GM23248 (cell line): ENCODE measurements around the gene SYCP1. TPM values are rescaled to one million over a fixed set of nuclear protein-coding genes. Genes with fewer than 3 reads are reported as not detected.

Source experiments
- DNase-seq: peaks from one replicate; pipeline ENCODE4 v3.0.0-alpha.2; 2015
- H2AFZ ChIP-seq: fragments of 200-600 bp; sonication (generic); 2 replicates; pipeline ENCODE4 v1.6.1; 2016; ENCODE audit warnings: antibody characterized with exemption
- H3F3A ChIP-seq: fragments of 200-600 bp; sonication (generic); 2 replicates; pipeline ENCODE4 v1.6.1; 2016; ENCODE audit warnings: mild to moderate bottlenecking, antibody characterized with exemption, mixed run types; ENCODE audit not compliant: insufficient read depth
- H3K27ac ChIP-seq: fragments of 200-600 bp; sonication (generic); 2 replicates; pipeline ENCODE4 v1.5.1; 2016; ENCODE audit warnings: mild to moderate bottlenecking
- H3K27me3 ChIP-seq: fragments of 200-600 bp; sonication (generic); replicated peaks from 2 replicates; pipeline ENCODE4 v1.6.1; 2016; ENCODE audit warnings: mild to moderate bottlenecking; ENCODE audit not compliant: insufficient read depth
- H3K36me3 ChIP-seq: fragments of 200-600 bp; sonication (generic); 2 replicates; pipeline ENCODE4 v1.6.1; 2016; ENCODE audit warnings: low read depth, mild to moderate bottlenecking
- H3K4me1 ChIP-seq: fragments of 200-600 bp; sonication (generic); 2 replicates; pipeline ENCODE4 v1.6.1; 2016; ENCODE audit warnings: mild to moderate bottlenecking; ENCODE audit not compliant: insufficient read depth
- H3K4me2 ChIP-seq: fragments of 200-600 bp; sonication (generic); one replicate; pipeline ENCODE4 v1.6.1; 2016; ENCODE audit warnings: mild to moderate bottlenecking; ENCODE audit not compliant: unreplicated experiment
- H3K4me3 ChIP-seq: fragments of 200-600 bp; sonication (generic); 2 replicates; pipeline ENCODE4 v1.5.1; 2016; ENCODE audit warnings: mild to moderate bottlenecking
- H3K79me2 ChIP-seq: fragments of 200-600 bp; sonication (generic); 2 replicates; pipeline ENCODE4 v1.6.1; 2016; ENCODE audit warnings: mild to moderate bottlenecking; ENCODE audit not compliant: insufficient read depth
- H3K9ac ChIP-seq: fragments of 200-600 bp; sonication (generic); 2 replicates; pipeline ENCODE4 v1.6.1; 2016; ENCODE audit warnings: mild to moderate bottlenecking
- H3K9me2 ChIP-seq: fragments of 200-600 bp; sonication (generic); 2 replicates; pipeline ENCODE4 v1.6.1; 2016; ENCODE audit warnings: mixed run types, mild to moderate bottlenecking, moderate library complexity; ENCODE audit not compliant: insufficient read depth
- H3K9me3 ChIP-seq: fragments of 200-600 bp; sonication (generic); one replicate; pipeline ENCODE4 v1.6.1; 2017; ENCODE audit warnings: low read depth
- H4K20me1 ChIP-seq: fragments of 200-600 bp; sonication (generic); 2 replicates; pipeline ENCODE4 v1.6.0; 2016; ENCODE audit not compliant: insufficient read depth
- EZH2 ChIP-seq: fragments of 200-600 bp; sonication (generic); IDR thresholded peaks from 2 replicates; pipeline ENCODE4 v1.6.1; 2018; ENCODE audit warnings: antibody characterized with exemption, mild to moderate bottlenecking; ENCODE audit not compliant: insufficient read depth, poor library complexity, severe bottlenecking
- EZH2phosphoT487 ChIP-seq: fragments of 200-600 bp; sonication (generic); IDR thresholded peaks from 2 replicates; pipeline ENCODE4 v1.6.1; 2018; ENCODE audit warnings: antibody characterized with exemption, moderate library complexity, mild to moderate bottlenecking, low read depth; ENCODE audit not compliant: insufficient read depth
- WGBS, 2 experiments: methylation state at CpG; one replicate each; pipeline ENCODE4 v1.1.6; 2015 to 2017; ENCODE audit warnings: low lambda C conversion rate in 2 of 2, low coverage in 1 of 2; ENCODE audit errors: missing lambda C conversion rate in 2 of 2; 5-methylcytosine and 5-hydroxymethylcytosine counted together
- in situ Hi-C: fragments of 300-500 bp; cut with MboI; formaldehyde crosslinking; loops from 2 replicates; pipeline ENCODE4 v1.15.0; 2020
- polyA plus RNA-seq: library from polyadenylated mRNA; unstranded; fragments of >200 nt; fragmentation: Nextera tagmentation; extraction: Ambion mirVana; gene quantifications from 2 replicates; pipeline ENCODE4 v1.2.1, GENCODE V29; 2016
- total RNA-seq: library from RNA; depleted of rRNA; stranded (reverse); fragments of >200 nt; shearing (Covaris generic); gene quantifications from 2 replicates; pipeline ENCODE4 v1.2.3, GENCODE V29; 2014

SYCP1 gene
- total and polyA plus RNA-seq, 2 experiments from 2014 or later, result not detected

GRCh38 chr1:114844270-114844669, 10.4 kb upstream of the SYCP1 start:
- no peak overlapping the region for H3K4me3 ChIP-seq
- no peak overlapping the region for H3K4me2 ChIP-seq
- H3K9ac ChIP-seq, result no peak overlapping the region
- no peaks in the 10 kb centered on the region for H3K36me3 ChIP-seq
- 48 to 58% methylated on average over 5 of the region's 5 CpGs for WGBS, 2 experiments
- no peaks in the 10 kb centered on the region for H4K20me1 ChIP-seq
- no peaks in the 10 kb centered on the region for H3K79me2 ChIP-seq
- H3K9me2 ChIP-seq, result no peaks in the 10 kb centered on the region
- TF ChIP-seq EZH2, result no peak
- TF ChIP-seq EZH2phosphoT487, result no peak
- H3K9me3 ChIP-seq, result no peaks in the 10 kb centered on the region
- peaks cover 28% of the 10 kb centered on the region for H3K27me3 ChIP-seq
- no peak overlapping the region for H3K27ac ChIP-seq
- no peak for DNase-seq
- H3F3A ChIP-seq, result no peaks in the 10 kb centered on the region
- no peaks in the 10 kb centered on the region for H3K4me1 ChIP-seq
- no peak overlapping the region for H2AFZ ChIP-seq
- in situ Hi-C loops, result no loop called here

- H3K4me2 ChIP-seq, result no peak overlapping the region
- H3K9me3 ChIP-seq, result no peaks in the 10 kb centered on the region
- TF ChIP-seq EZH2phosphoT487 (no peak), EZH2 (no peak)
- no peaks in the 10 kb centered on the region for H3K4me1 ChIP-seq
- no peaks in the 10 kb centered on the region for H3K9me2 ChIP-seq
- WGBS, 2 experiments, result 74 to 78% methylated on average over 14 to 15 of the region's 15 CpGs
- H3K4me3 ChIP-seq, result no peak overlapping the region
- H2AFZ ChIP-seq, result no peak overlapping the region
- no peaks in the 10 kb centered on the region for H3F3A ChIP-seq
- H4K20me1 ChIP-seq, result no peaks in the 10 kb centered on the region
- H3K36me3 ChIP-seq, result no peaks in the 10 kb centered on the region
- H3K79me2 ChIP-seq, result no peaks in the 10 kb centered on the region
- H3K27me3 ChIP-seq, result peaks cover 55% of the 10 kb centered on the region
- no peak overlapping the region for H3K9ac ChIP-seq
- in situ Hi-C loops, result no loop called here
- DNase-seq, result no peak
- no peak overlapping the region for H3K27ac ChIP-seq
Measured at GRCh38 chr1:114853584-114853983, 1.1 kb upstream of the SYCP1 start.

DNA sequence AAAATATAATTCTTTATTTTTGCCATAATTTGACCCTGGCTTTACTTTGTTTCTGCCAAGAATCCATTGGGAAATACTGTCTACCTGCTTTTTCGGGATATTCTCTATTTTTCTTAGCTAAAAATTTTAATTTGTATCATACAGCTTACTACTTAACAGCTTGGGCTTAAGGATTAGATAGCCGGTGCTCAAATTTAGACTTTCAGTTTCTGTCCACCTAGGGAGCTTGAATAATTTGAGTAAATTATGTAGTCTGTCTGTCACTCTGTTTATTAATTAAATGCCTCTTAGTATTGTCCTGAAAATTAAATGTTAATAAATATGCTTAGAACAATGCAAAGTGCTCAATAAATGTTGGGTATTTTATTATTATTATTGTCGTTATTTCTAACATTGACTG, 6.7 kb downstream of the SYCP1 start:
- WGBS, 2 experiments, result 35 to 48% methylated on average over 3 of the region's 3 CpGs
- H3K79me2 ChIP-seq, result no peaks in the 10 kb centered on the region
- peaks cover 10% of the 10 kb centered on the region for H3K27me3 ChIP-seq
- no peaks in the 10 kb centered on the region for H3K36me3 ChIP-seq
- H3K9me2 ChIP-seq, result no peaks in the 10 kb centered on the region
- H3K4me1 ChIP-seq, result no peaks in the 10 kb centered on the region
- no peaks in the 10 kb centered on the region for H4K20me1 ChIP-seq
- H3K9ac ChIP-seq, result no peak overlapping the region
- H3K9me3 ChIP-seq, result no peaks in the 10 kb centered on the region
- no peak overlapping the region for H3K4me2 ChIP-seq
- H2AFZ ChIP-seq, result no peak overlapping the region
- no peak for TF ChIP-seq EZH2phosphoT487
- no peak for TF ChIP-seq EZH2
- H3K4me3 ChIP-seq, result no peak overlapping the region
- no peak overlapping the region for H3K27ac ChIP-seq
- DNase-seq, result no peak
- in situ Hi-C loops, result no loop called here
- H3F3A ChIP-seq, result no peaks in the 10 kb centered on the region

- in situ Hi-C loops, result no loop called here
- Histone ChIP-seq H3K9me3 (no peaks in the 10 kb centered on the region), H4K20me1 (no peaks in the 10 kb centered on the region), H3K4me1 (no peaks in the 10 kb centered on the region), H3K79me2 (no peaks in the 10 kb centered on the region), H3K36me3 (no peaks in the 10 kb centered on the region), H3K27me3 (peaks cover 26% of the 10 kb centered on the region; the same call in 1 of the 2 replicates), H2AFZ (no peak overlapping the region), H3K9ac (no peak overlapping the region), H3K4me3 (no peak overlapping the region), H3K9me2 (no peaks in the 10 kb centered on the region), H3F3A (no peaks in the 10 kb centered on the region), H3K27ac (no peak overlapping the region), H3K4me2 (no peak overlapping the region)
- no peak for DNase-seq
- 48 to 55% methylated on average over 10 to 11 of the region's 11 CpGs for WGBS, 2 experiments
- no peak for TF ChIP-seq EZH2phosphoT487
- TF ChIP-seq EZH2, result no peak
Measured at GRCh38 chr1:114892194-114892918, 37.7 kb downstream of the SYCP1 start.
